ENCODE data around the gene GMPR2.

Gene GMPR2

DNA sequence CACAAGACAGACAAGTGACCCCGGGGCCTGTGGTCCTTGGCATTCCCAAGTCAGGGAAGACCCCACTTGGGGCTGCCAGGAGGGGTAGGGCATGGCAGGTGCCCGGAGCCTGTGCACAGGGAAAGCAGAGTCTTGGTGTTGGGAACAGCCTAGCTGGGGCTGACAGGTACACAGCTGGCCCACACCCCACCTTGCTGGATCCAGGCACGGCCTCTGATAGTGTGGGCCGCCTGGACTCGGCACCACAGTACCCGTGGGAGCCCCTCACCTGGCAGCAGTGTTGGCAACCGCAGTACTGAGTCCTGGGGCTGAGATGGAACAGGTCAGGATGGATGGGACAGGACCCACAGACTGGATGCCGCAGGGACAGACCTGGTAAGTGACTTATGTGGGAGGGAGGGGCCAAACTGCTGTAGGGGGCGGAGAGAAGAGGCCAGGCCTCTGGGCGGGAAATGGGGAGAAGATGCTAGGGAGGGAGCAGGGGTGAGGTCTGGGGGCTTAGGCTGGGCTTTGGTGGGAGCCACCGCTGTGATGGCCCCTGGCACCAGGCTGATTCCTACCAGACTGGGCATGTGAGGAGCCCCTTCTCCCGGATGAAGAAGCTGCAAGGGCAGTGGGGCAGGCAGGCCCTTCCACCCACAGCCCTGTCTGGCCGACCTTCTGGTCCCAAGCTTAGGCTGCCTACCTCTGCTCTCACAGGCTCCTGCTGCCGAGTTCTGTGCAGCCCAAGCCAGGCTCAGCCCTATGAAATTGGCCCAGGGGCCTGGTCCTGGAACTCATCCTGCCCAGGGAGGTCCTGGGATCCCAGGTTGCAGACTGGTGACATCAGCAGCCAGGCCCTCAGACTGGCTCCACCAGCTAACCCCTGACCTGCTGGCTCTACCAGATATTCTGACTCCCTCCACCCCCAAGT lies 30.3 kb downstream of the GMPR2 start, which contains the start of gene TGM1:
Gene TGM1 (minus strand): TSS at position 357 of the 913 bp plus-strand sequence. CDS start 825 bp downstream, outside the sequence.
- FAIRE-seq, result no peak
- TF ChIP-seq TAF1 (IDR thresholded peaks at IDR 0.05; ENCODE audit: low read depth, low read length), result no peak
- no peak for TF ChIP-seq PAX5 (IDR thresholded peaks at IDR 0.05; ENCODE audit: insufficient read depth, low read length, severe bottlenecking)
- TF ChIP-seq POLR2AphosphoS5 (IDR thresholded peaks at IDR 0.05; ENCODE audit: low read depth, low read length), result no peak
- no peak for TF ChIP-seq POU2F2 (IDR thresholded peaks at IDR 0.05; ENCODE audit: low read depth, low read length)
- no peak for TF ChIP-seq SPI1 (IDR thresholded peaks at IDR 0.05; ENCODE audit: low read depth, low read length)
- TF ChIP-seq POLR2A (IDR thresholded peaks at IDR 0.05; ENCODE audit: low read depth, low read length), result no peak
- no peak for DNase-seq (ENCODE audit: insufficient read length, low spot score)

DNA sequence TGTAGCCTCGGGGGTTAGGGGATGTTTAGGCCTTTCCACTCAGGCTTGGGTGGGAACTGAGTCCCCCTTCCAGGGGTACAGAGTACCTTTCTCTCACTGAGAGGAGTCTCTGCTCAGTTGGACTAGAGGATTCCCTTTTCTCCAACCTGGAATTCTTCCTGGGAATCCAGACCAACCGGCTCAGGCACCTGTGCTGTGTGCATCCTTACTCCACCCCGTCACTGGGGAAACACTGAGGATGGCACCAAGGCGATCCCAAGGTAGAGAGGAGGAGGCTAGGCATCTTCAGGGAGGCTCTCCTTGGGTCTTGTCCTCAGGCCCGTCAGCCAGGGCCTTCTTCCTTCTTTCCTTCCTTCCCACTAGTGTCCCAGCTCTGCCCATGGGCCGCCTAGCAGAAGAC lies 31.1 kb downstream of the GMPR2 start:
- DNase-seq (ENCODE audit: insufficient read length, low spot score), result no peak
- no peak for TF ChIP-seq POU2F2 (IDR thresholded peaks at IDR 0.05; ENCODE audit: low read depth, low read length)
- no peak for FAIRE-seq

DNA sequence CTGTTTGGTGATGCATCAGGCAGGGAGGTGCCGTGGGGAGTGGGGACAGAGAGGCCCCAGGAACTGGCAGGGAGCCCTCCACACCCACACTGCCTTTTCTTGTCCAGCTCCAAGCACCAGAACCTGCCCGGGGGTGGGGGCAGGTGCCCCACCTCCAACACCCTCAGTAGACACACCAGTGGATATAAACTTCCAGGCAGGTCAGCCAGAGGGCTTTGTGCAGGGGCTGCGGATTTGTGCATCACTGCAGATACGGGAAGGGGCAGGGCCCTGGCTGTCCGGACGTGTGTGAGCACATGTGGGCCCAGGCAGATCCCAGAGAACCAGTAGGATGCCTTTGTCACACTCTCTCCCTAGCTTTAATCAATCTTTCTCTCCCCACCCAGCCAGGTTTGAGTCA lies 31.6 kb downstream of the GMPR2 start:
- no peak for DNase-seq (ENCODE audit: insufficient read length, low spot score)
- TF ChIP-seq POLR2A (IDR thresholded peaks at IDR 0.05; ENCODE audit: low read depth, low read length) (no peak), TAF1 (IDR thresholded peaks at IDR 0.05; ENCODE audit: low read depth, low read length) (no peak), POLR2AphosphoS5 (IDR thresholded peaks at IDR 0.05; ENCODE audit: low read depth, low read length) (no peak; the same call in 1 of the 2 replicates), POU2F2 (IDR thresholded peaks at IDR 0.05; ENCODE audit: low read depth, low read length) (no peak), SPI1 (IDR thresholded peaks at IDR 0.05; ENCODE audit: low read depth, low read length) (no peak), PAX5 (IDR thresholded peaks at IDR 0.05; ENCODE audit: insufficient read depth, low read length, severe bottlenecking) (no peak)
- FAIRE-seq, result no peak

DNA sequence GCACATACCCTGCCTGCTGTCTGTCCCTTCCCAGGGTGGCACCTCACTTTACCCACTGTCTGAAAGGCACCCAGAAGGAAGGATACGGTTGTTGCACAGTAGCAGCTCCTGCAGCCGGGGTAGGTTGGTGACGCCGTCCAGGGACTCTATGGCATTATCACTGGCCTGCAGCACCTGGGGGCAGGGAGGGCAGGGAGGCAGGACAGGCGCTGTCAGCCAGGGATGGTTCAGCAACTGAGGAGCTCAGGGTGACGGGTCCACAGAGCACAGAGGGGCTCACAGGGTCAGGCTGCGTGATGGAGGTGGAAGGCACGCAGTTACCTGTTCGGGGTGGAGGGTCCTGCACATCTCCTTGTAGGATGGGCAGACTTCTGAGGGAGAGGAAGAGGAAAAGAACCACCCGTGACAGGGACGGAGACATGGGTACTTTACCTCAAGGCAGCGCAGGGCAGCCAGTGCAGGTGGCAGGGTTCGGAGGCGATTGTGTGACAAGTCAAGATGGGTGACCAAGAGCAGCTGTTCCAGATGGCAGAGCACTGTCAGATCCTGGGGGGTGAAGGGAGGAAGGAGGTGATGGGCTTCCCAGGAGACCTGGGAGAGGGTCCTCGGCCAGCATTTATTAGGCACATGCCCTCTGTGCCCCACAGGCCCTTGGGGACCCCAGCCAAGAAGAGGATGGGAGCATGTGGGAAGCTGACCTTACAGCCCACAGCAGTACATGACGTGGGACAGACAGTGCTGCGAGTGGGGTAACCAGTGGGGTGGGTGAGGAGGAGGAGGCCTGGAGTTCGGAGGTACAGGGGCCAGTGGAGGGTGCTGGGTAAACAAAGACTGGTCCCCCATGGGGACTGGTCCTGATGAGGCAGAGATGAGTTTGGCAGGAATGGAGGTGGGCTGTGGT lies 33.9 kb downstream of the GMPR2 start:
- TF ChIP-seq PAX5 (IDR thresholded peaks at IDR 0.05; ENCODE audit: insufficient read depth, low read length, severe bottlenecking) (no peak), POLR2A (IDR thresholded peaks at IDR 0.05; ENCODE audit: low read depth, low read length) (no peak), POU2F2 (IDR thresholded peaks at IDR 0.05; ENCODE audit: low read depth, low read length) (no peak), TAF1 (IDR thresholded peaks at IDR 0.05; ENCODE audit: low read depth, low read length) (no peak), SPI1 (IDR thresholded peaks at IDR 0.05; ENCODE audit: low read depth, low read length) (no peak), POLR2AphosphoS5 (IDR thresholded peaks at IDR 0.05; ENCODE audit: low read depth, low read length) (no peak)
- FAIRE-seq (no peak), DNase-seq (ENCODE audit: insufficient read length, low spot score) (no peak)

DNA sequence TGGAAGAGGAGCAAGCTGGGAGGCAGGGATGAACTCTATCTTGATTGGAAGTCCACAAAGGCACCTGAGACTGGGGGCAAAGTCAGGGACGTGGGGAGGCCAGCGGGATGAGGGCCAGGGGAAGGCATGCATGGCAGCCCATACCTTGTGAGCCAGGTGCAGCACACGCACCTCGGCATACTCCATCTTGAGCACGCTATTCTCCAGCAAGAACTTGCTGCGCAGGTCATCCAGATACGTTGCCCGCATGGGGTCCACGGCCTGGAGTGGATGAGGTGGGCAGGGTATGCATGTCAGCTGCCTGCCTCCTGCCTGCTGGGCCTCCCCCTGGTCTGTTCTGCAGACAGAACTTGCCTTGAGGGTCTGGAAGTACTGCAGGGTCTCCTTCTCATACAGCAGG lies 34.8 kb downstream of the GMPR2 start:
- FAIRE-seq, result no peak
- DNase-seq (ENCODE audit: insufficient read length, low spot score), result no peak
- TF ChIP-seq PAX5 (IDR thresholded peaks at IDR 0.05; ENCODE audit: insufficient read depth, low read length, severe bottlenecking), result no peak
- TF ChIP-seq POLR2A (IDR thresholded peaks at IDR 0.05; ENCODE audit: low read depth, low read length), result no peak
- no peak for TF ChIP-seq SPI1 (IDR thresholded peaks at IDR 0.05; ENCODE audit: low read depth, low read length)
- no peak for TF ChIP-seq TAF1 (IDR thresholded peaks at IDR 0.05; ENCODE audit: low read depth, low read length)
- TF ChIP-seq POU2F2 (IDR thresholded peaks at IDR 0.05; ENCODE audit: low read depth, low read length), result no peak
- TF ChIP-seq POLR2AphosphoS5 (IDR thresholded peaks at IDR 0.05; ENCODE audit: low read depth, low read length), result no peak

DNA sequence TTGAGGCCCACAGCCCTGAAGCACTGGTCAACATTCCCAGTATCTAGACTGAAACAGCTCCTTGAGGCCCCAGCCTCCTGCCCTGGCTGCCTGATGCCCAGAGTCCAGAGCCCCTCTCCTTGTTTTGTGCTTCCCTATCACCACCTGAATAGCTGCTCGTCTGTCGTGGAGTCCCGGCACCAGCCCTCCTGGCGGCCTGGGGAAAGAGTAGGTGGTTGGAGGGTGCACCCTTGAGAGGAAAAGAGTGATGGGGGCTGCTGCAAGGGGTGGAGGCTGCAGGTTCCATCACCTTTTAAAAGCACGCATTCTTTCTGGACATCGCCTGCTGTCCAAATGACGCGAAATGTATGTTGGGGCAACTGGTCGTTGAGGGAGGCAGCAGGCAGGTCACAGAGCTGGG lies 35.5 kb downstream of the GMPR2 start:
- FAIRE-seq (no peak), DNase-seq (ENCODE audit: insufficient read length, low spot score) (no peak)
- TF ChIP-seq TAF1 (IDR thresholded peaks at IDR 0.05; ENCODE audit: low read depth, low read length) (no peak), POLR2A (IDR thresholded peaks at IDR 0.05; ENCODE audit: low read depth, low read length) (no peak), SPI1 (IDR thresholded peaks at IDR 0.05; ENCODE audit: low read depth, low read length) (no peak), POLR2AphosphoS5 (IDR thresholded peaks at IDR 0.05; ENCODE audit: low read depth, low read length) (no peak), PAX5 (IDR thresholded peaks at IDR 0.05; ENCODE audit: insufficient read depth, low read length, severe bottlenecking) (no peak), POU2F2 (IDR thresholded peaks at IDR 0.05; ENCODE audit: low read depth, low read length) (no peak)

DNA sequence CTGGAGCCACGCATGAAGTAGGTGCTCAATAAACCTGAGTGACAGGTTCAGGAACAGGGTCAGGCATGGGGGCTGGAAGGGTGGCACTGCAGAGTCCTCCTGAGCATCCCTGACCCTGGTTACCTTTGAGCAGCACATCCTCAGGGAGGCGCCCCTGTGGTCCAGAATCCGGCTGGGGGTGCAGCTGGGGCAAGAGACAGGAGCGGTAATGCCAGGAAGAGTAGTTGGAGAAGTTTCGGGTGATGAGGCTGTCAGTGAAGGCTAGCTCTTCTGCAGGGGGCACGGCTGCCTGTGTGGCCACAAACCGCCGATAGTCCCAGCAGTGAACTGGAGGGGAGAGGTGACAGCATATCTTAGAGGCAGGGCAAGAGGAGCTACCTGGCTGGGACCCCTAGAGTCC lies 36.6 kb downstream of the GMPR2 start:
- no peak for DNase-seq (ENCODE audit: insufficient read length, low spot score)
- TF ChIP-seq POLR2AphosphoS5 (IDR thresholded peaks at IDR 0.05; ENCODE audit: low read depth, low read length), result no peak
- TF ChIP-seq SPI1 (IDR thresholded peaks at IDR 0.05; ENCODE audit: low read depth, low read length), result no peak
- TF ChIP-seq TAF1 (IDR thresholded peaks at IDR 0.05; ENCODE audit: low read depth, low read length), result no peak
- no peak for TF ChIP-seq POU2F2 (IDR thresholded peaks at IDR 0.05; ENCODE audit: low read depth, low read length)
- no peak for TF ChIP-seq POLR2A (IDR thresholded peaks at IDR 0.05; ENCODE audit: low read depth, low read length)
- no peak for TF ChIP-seq PAX5 (IDR thresholded peaks at IDR 0.05; ENCODE audit: insufficient read depth, low read length, severe bottlenecking)
- no peak for FAIRE-seq

DNA sequence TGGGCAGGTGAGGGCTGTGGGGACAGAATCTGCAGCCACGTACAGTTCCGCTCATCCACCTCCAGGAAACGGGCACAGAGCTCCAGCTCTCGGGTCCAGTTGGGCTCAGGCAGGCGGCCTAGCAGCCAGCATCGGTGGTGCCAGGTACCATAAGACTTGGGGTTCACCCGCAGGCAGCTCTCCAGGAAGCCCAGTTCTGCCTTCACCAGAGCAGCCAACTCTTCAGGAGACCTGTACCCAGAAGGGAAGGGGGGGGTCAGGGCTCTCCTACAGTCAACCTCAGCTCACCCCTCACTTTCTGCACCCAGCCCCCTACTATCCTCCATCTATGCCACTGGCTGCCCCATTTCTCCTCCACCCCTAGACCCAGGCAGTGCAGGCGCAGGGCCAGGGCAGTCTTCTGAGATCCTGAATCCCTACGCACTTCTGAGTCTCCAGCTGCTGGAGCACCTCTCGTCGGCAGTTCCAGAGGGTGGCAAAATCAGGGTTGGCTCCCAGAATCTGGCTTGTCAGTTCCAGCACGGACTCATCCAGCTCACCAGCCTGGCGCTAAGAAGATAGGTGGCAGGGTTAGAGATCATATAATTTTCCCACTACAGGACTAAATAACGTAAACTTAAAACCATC lies 37.3 kb downstream of the GMPR2 start:
- FAIRE-seq, result no peak
- TF ChIP-seq SPI1 (IDR thresholded peaks at IDR 0.05; ENCODE audit: low read depth, low read length), result no peak
- no peak for DNase-seq (ENCODE audit: insufficient read length, low spot score)

DNA sequence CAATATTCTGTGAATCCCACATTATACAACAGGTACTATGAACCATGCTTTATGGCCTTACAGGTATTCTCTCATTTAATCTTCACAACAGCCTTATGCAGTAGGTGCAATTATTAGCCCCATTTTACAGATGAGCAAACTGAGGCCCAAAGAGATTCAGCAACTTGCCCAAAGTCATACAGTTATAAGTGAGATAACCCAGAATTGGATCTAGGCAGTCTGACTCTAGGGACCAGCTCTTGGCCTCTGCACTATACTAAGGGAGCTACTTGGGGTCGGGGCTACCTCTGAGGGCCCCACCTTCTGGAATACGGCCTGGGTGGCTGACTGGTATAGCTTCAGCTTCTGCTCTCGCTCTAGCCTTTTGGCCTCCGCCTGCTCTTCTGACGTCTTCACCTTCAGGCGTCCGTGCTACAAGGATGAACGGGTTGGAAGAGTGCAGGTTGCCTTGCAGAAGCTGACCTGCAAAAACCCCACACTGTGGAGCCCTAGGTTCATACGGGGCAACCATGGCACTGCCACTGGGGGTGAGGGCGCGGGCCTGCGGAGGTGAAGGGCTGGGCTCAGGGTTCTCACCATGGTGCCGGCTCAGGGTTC lies 37.9 kb downstream of the GMPR2 start:
- DNase-seq (ENCODE audit: insufficient read length, low spot score) (no peak), FAIRE-seq (no peak)
- TF ChIP-seq POU2F2 (IDR thresholded peaks at IDR 0.05; ENCODE audit: low read depth, low read length) (no peak), TAF1 (IDR thresholded peaks at IDR 0.05; ENCODE audit: low read depth, low read length) (no peak), SPI1 (IDR thresholded peaks at IDR 0.05; ENCODE audit: low read depth, low read length) (no peak), PAX5 (IDR thresholded peaks at IDR 0.05; ENCODE audit: insufficient read depth, low read length, severe bottlenecking) (no peak), POLR2AphosphoS5 (IDR thresholded peaks at IDR 0.05; ENCODE audit: low read depth, low read length) (no peak), POLR2A (IDR thresholded peaks at IDR 0.05; ENCODE audit: low read depth, low read length) (no peak)

Data from GM12891 (cell line).